ENCODE measurements around the gene PPP2CA.

- no peak for TF ChIP-seq CTCF (IDR thresholded peaks at IDR 0.05)
- TF ChIP-seq POLR2A (IDR thresholded peaks at IDR 0.05) = no peak
- TF ChIP-seq POLR2AphosphoS5 (IDR thresholded peaks at IDR 0.05) = no peak
Measured at GRCh38 chr5:134246771-134247427, 21.0 kb upstream of the PPP2CA start.

Measured in suprapubic skin (tissue), 4 donors.